Measurements from ENCODE around the gene PRIMA1.
"Not testable (repeated sequence)": the region's sequence is repeated elsewhere in the genome, so short reads cannot be mapped to it uniquely, and the experiment has no call there.

Gene PRIMA1

GRCh38 chr14:93788293-93788542 is at the start of gene PRIMA1:
Gene PRIMA1, minus strand, starts transcription at chr14:93788485. Its CDS starts 767 bp downstream, at chr14:93787718.
- DNase-seq (ENCODE audit: low read depth, low spot score), result no peak

GRCh38 chr14:93834699-93835371 is 46.5 kb upstream of the PRIMA1 start:
- peak; percentile 60 for DNase-seq (ENCODE audit: low read depth, low spot score)

GRCh38 chr14:93832665-93833064 is 44.4 kb upstream of the PRIMA1 start:
- no peak for DNase-seq (ENCODE audit: low read depth, low spot score)

GRCh38 chr14:93832081-93832480 is 43.8 kb upstream of the PRIMA1 start:
- no peak for DNase-seq (ENCODE audit: low read depth, low spot score)

GRCh38 chr14:93830753-93831461 is 42.6 kb upstream of the PRIMA1 start:
- peak; percentile 79 for DNase-seq (ENCODE audit: low read depth, low spot score)

GRCh38 chr14:93829839-93830481 is 41.7 kb upstream of the PRIMA1 start:
- DNase-seq (ENCODE audit: low read depth, low spot score), result no peak

- DNase-seq (ENCODE audit: low read depth, low spot score), result no peak
Observed at GRCh38 chr14:93825235-93825553, 36.9 kb upstream of the PRIMA1 start.

- peak; percentile 33 for DNase-seq (ENCODE audit: low read depth, low spot score)
Observed at GRCh38 chr14:93824518-93825234, 36.4 kb upstream of the PRIMA1 start.

GRCh38 chr14:93824076-93824475 is 35.8 kb upstream of the PRIMA1 start:
- no peak for DNase-seq (ENCODE audit: low read depth, low spot score)

GRCh38 chr14:93821051-93821450 is 32.8 kb upstream of the PRIMA1 start:
- no peak for DNase-seq (ENCODE audit: low read depth, low spot score)

- no peak for DNase-seq (ENCODE audit: low read depth, low spot score)
Observed at GRCh38 chr14:93818857-93819256, 30.6 kb upstream of the PRIMA1 start.

- DNase-seq (ENCODE audit: low read depth, low spot score), result no peak
Observed at GRCh38 chr14:93811676-93812075, 23.4 kb upstream of the PRIMA1 start.

- DNase-seq (ENCODE audit: low read depth, low spot score), result no peak
Observed at GRCh38 chr14:93811020-93811419, 22.7 kb upstream of the PRIMA1 start.

GRCh38 chr14:93809491-93810420 is 21.5 kb upstream of the PRIMA1 start:
- DNase-seq (ENCODE audit: low read depth, low spot score), result not testable (repeated sequence)

GRCh38 chr14:93804654-93805053 is 16.4 kb upstream of the PRIMA1 start:
- DNase-seq (ENCODE audit: low read depth, low spot score), result peak; percentile 52

- DNase-seq (ENCODE audit: low read depth, low spot score), result no peak
Observed at GRCh38 chr14:93803408-93804318, 15.4 kb upstream of the PRIMA1 start.

- DNase-seq (ENCODE audit: low read depth, low spot score), result no peak
Observed at GRCh38 chr14:93799989-93800921, 12.0 kb upstream of the PRIMA1 start.

GRCh38 chr14:93799617-93799988 is 11.3 kb upstream of the PRIMA1 start:
- no peak for DNase-seq (ENCODE audit: low read depth, low spot score)

GRCh38 chr14:93797536-93797935 is 9.3 kb upstream of the PRIMA1 start:
- DNase-seq (ENCODE audit: low read depth, low spot score), result no peak
